ENCODE data around the gene NPLOC4.

NPLOC4 gene

GRCh38 chr17:81545160-81545949 is 91.6 kb downstream of the NPLOC4 start:
- peaks cover 18% of the 10 kb centered on the region for H3K36me3 Mint-ChIP-seq (ENCODE audit: low read depth)
- no peaks in the 10 kb centered on the region for H3K27me3 Mint-ChIP-seq (ENCODE audit: low read depth, poor library complexity)
- TF ChIP-seq CTCF (IDR thresholded peaks at IDR 0.05) = no peak
- H3K4me3 Mint-ChIP-seq = no peak overlapping the region
- DNase-seq = no peak
- H3K4me1 Mint-ChIP-seq = peaks cover 13% of the 10 kb centered on the region
- H3K9me3 Mint-ChIP-seq = no peaks in the 10 kb centered on the region
- no peak overlapping the region for H3K27ac Mint-ChIP-seq

GRCh38 chr17:81544281-81544974 is 92.5 kb downstream of the NPLOC4 start:
- no peak overlapping the region for H3K4me3 Mint-ChIP-seq
- no peaks in the 10 kb centered on the region for H3K27me3 Mint-ChIP-seq (ENCODE audit: low read depth, poor library complexity)
- H3K4me1 Mint-ChIP-seq = peaks cover 4% of the 10 kb centered on the region
- peaks cover 9% of the 10 kb centered on the region for H3K36me3 Mint-ChIP-seq (ENCODE audit: low read depth)
- no peak overlapping the region for H3K27ac Mint-ChIP-seq
- H3K9me3 Mint-ChIP-seq = no peaks in the 10 kb centered on the region
- no peak for DNase-seq
- no peak for TF ChIP-seq CTCF (IDR thresholded peaks at IDR 0.05)

GRCh38 chr17:81543756-81544155 is 93.2 kb downstream of the NPLOC4 start:
- H3K36me3 Mint-ChIP-seq (ENCODE audit: low read depth) = peaks cover 5% of the 10 kb centered on the region
- no peak for DNase-seq
- H3K4me3 Mint-ChIP-seq = no peak overlapping the region
- H3K27me3 Mint-ChIP-seq (ENCODE audit: low read depth, poor library complexity) = peaks cover under 1% of the 10 kb centered on the region
- H3K27ac Mint-ChIP-seq = no peak overlapping the region
- TF ChIP-seq CTCF (IDR thresholded peaks at IDR 0.05) = no peak
- H3K4me1 Mint-ChIP-seq = no peaks in the 10 kb centered on the region
- H3K9me3 Mint-ChIP-seq = no peaks in the 10 kb centered on the region

GRCh38 chr17:81543339-81543675 is 93.6 kb downstream of the NPLOC4 start:
- no peak for TF ChIP-seq CTCF (IDR thresholded peaks at IDR 0.05)
- Mint-ChIP-seq H3K4me3 (no peak overlapping the region), H3K9me3 (no peaks in the 10 kb centered on the region), H3K4me1 (peaks cover under 1% of the 10 kb centered on the region), H3K36me3 (ENCODE audit: low read depth) (peaks cover 5% of the 10 kb centered on the region), H3K27ac (no peak overlapping the region), H3K27me3 (ENCODE audit: low read depth, poor library complexity) (peaks cover 5% of the 10 kb centered on the region)
- DNase-seq = no peak

- no peak overlapping the region for H3K27ac Mint-ChIP-seq
These were observed 94.2 kb downstream of the NPLOC4 start for GRCh38 chr17:81542431-81543338.

More at GRCh38 chr17:81542431-81543338, 94.2 kb downstream of the NPLOC4 start:
- H3K4me1 Mint-ChIP-seq = peaks cover 6% of the 10 kb centered on the region
- peaks cover 5% of the 10 kb centered on the region for H3K36me3 Mint-ChIP-seq (ENCODE audit: low read depth)
- no peak for DNase-seq
- H3K4me3 Mint-ChIP-seq = no peak overlapping the region
- no peak for TF ChIP-seq CTCF (IDR thresholded peaks at IDR 0.05)
- no peaks in the 10 kb centered on the region for H3K9me3 Mint-ChIP-seq
- H3K27me3 Mint-ChIP-seq (ENCODE audit: low read depth, poor library complexity) = peaks cover 9% of the 10 kb centered on the region

Measured in nephron progenitor cell (in vitro differentiated cells).